Vagina (tissue), 2 donors: ENCODE measurements around the gene NRP1.

Experiments used
- CTCF ChIP-seq, 3 experiments: fragments of 450-650 bp in 2 of 3; fragments of 200-600 bp in 1 of 3; sonication (generic) in 1 of 3; IDR thresholded peaks; one replicate each; pipeline ENCODE4 v1.5.1; 2017 to 2019; ENCODE audit warnings: antibody characterized with exemption in 3 of 3, mild to moderate bottlenecking in 2 of 3, moderate library complexity in 2 of 3
- POLR2A ChIP-seq, 2 donors: fragments of 450-650 bp; IDR thresholded peaks; one replicate each; pipeline ENCODE4 v1.6.1; 2017; ENCODE audit warnings: antibody characterized with exemption in 2 of 2, mild to moderate bottlenecking in 2 of 2, moderate library complexity in 2 of 2
- POLR2AphosphoS5 ChIP-seq, 2 donors: sonication (generic); formaldehyde crosslinking; IDR thresholded peaks; one replicate each; pipeline ENCODE4 v1.9.0; 2017; ENCODE audit warnings: antibody characterized with exemption in 2 of 2, mild to moderate bottlenecking in 2 of 2, low read depth in 1 of 2; ENCODE audit not compliant: insufficient read depth in 1 of 2

GRCh38 chr10:33233635-33234034 lies 100.8 kb downstream of the NRP1 start:
- TF ChIP-seq CTCF (IDR thresholded peaks at IDR 0.05) = no peak
- no peak for TF ChIP-seq POLR2AphosphoS5 (IDR thresholded peaks at IDR 0.05; ENCODE audit: insufficient read depth in 1 of 2, low read depth in 1 of 2)
- TF ChIP-seq POLR2A (IDR thresholded peaks at IDR 0.05) = no peak
